Activated CD8-positive, alpha-beta memory T cell treated with anti-CD3 and anti-CD28 coated beads, Interleukin-2, amount 50 U/mL, for 4 hours (primary cell): ENCODE results near the gene ARMS2.
A peak's percentile ranks its signal among the peaks of the same experiment; 100 is the strongest.

Experiments used
- DNase-seq: peaks from one replicate; pipeline ENCODE4 v3.0.0-alpha.2; 2020

Gene ARMS2, protein sequence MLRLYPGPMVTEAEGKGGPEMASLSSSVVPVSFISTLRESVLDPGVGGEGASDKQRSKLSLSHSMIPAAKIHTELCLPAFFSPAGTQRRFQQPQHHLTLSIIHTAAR

DNA sequence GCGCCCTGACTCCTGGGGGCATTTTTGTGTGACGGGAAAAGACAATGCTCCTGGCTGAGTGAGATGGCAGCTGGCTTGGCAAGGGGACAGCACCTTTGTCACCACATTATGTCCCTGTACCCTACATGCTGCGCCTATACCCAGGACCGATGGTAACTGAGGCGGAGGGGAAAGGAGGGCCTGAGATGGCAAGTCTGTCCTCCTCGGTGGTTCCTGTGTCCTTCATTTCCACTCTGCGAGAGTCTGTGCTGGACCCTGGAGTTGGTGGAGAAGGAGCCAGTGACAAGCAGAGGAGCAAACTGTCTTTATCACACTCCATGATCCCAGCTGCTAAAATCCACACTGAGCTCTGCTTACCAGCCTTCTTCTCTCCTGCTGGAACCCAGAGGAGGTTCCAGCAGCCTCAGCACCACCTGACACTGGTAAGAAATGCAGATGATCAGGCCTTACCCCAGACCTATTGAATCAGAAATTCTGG lies at the start of gene ARMS2:
TSS of gene ARMS2 (plus strand) at position 51 of the 478 bp plus-strand sequence. CDS start at position 126, 75 bp downstream.
- DNase-seq, result no peak

DNA sequence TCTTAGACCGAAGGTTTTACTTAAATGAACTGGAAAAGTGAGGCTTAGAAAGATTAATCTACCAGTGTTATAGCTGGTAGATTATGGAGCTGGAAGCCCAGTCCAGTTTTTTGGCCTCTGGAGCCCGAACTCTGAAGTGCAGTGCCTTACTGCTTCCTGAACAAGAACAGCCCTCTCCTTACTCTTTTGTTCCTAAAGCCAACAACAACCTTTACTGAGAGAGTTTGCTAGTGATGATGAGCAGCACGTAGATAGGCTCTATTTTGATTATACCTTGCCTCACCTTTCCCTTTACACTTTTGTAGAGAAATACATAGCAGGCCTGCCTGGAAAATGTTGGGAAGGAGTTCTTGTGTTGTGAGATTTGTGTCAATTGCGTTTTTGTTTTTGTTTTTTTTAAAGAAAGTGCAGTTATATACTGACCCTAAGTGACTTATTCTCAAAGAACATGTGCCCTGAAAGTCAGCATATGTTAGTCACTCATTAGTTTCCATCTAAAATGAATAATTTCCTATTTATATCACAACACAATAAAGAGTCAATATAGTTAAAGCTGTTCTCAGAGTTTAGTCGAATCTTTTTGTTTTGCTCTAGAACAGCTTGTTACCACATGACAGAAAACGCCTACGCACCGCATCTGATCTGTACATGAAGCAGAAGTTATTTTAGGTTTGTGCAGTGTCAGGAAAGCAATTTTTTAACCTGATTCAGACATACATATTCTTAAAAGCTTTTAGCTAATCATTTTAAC lies 46.9 kb upstream of the ARMS2 start:
- peak; percentile 77 for DNase-seq

DNA sequence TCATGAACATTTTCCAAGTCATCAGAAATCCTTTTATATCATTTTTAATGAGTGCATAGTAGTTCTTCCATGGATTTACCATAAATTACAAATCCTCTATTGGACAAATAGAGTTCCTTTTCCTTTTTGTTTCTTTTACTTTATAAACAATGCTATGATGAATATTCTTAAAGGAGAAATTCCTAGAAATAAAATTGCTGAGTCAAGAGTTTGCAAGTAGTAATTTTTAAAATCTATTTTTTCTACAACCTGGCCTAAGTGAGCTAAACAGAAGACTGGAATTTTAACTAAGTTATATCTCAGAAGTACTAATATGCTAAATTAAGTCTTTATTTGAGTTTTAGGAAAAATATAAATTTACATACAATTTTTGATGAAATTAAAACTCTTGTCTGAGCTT lies 41.1 kb upstream of the ARMS2 start:
- DNase-seq, result no peak

DNA sequence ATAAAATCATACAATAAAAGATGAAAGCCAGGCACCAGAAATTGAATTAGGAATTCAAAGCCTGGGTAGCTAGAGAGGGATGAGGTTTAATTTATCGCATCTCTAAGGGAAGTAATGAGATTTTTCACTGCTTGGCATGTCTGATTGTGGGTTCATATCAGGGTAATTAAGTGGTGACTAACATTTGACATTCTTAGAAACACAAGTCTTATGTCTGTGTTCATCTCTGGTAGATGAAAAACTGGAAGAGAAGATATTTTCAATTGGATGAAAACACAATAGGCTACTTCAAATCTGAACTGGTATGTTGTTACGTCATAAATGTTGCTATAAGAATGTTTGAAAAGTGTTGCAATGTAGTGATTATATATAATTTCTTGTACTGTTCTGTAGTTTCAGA lies 36.8 kb upstream of the ARMS2 start:
- no peak for DNase-seq

DNA sequence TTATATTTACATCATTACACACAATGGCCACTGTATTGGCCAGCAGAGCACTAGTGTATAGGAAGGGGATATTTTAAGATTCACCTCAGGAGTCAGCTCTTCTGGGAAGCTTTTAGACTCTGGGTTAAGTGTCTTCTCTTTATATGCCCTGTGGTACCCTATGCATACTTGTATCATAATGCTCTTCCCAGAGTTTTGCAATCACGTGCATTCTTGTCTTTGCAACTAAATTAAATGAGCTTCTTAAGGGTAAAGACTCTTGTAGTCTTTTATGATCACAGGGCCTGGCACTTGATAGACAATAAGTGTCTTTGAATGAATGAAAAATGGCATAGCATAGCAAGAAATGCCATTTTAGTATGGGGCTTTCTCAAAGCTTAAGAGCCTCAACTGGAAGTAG lies 35.4 kb upstream of the ARMS2 start:
- no peak for DNase-seq

DNA sequence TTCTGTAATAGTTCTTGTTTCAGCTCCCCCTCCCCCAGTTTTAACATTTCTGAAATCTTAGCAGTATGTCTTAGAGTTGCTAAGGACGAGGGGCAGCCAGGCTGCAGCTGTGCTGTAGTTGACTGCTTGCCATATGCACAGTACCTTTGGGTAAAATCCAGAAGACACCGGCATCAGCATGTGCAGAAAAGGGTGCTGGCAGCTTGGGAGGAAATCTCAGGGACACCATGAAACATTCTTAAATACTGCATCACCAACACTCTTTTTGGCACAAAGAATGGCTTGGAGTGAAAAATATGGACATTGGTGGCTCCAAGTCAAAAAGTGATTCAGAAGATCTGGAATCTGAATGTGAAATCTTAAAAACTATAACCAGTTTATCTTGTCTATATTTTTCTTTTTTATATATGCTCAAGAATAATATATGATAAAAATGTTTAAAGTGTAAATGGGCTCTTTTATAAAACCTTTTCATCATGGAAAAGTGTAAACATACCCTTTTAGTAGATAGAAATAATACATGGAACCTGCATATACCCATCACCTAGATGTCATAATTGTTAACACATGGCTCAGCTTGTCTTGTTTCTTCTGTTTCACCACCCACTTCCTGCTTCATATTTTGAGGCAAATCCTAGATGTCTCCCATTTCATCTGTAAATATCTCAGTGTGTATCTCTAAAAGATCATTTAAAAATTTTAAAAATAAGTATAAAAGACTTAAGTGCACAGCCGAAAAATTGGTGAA lies 34.4 kb upstream of the ARMS2 start:
- DNase-seq, result no peak

DNA sequence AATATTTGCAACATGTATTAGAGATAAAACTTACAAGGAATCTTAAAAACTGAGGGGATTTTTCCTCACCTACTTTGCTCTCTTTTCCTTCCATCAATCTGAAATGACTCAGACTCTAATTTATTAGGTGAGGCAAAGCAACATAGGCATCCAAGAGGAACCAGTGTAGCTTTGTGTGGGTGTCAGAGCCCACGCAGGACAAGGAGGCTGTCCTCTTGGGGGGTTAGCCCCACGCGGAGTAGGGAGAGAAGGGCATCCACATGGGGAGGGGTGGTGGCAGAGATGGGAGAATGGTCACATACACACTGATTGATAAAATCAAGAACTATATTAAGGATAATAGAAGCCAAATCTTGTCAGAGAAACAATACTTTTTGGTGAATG lies 33.8 kb upstream of the ARMS2 start:
- DNase-seq, result no peak

DNA sequence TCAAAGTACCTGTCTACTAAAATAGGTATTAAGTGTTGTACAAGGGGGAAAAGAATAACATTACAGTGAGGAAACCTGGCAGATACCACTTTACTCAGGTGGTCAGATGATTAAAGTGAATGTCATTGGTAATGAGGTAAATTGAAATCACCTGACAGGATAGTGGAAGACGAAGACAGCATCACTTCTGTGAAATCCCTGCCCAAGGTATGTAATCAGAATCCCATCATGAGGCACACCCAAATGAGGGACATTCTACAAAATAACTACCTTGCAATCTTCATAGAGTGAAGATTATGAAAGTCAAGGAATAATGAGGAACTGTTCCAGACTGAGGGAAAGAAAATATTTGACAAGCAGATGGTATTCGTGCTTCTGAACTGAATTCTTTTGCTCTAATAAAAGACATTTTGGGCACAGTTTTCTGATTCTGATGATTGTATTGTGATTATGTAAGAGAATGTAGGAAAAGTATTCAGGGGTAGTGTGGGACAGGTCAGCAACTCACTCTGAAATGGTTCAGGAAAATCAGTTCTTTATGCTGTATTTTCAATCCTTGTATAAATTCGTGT lies 33.3 kb upstream of the ARMS2 start:
- DNase-seq, result no peak

DNA sequence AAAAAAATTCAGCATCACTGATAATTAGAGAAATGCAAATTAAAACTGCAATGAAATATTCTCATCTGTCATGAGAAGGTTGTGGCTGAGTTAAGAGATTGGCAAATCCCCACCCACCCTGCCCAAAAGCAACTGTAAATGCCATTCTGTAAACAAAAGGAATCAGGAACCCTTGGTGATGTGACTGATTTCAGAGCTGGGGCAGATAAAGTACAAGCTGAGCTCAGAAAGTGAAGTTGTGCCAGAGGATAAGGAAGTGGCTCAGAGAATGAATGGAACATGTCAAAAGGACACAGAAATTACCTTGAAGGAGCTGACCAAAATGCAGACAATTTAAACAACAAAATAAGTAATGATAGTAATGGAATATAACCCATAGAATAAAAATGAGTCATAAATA lies 32.7 kb upstream of the ARMS2 start:
- DNase-seq, result no peak

DNA sequence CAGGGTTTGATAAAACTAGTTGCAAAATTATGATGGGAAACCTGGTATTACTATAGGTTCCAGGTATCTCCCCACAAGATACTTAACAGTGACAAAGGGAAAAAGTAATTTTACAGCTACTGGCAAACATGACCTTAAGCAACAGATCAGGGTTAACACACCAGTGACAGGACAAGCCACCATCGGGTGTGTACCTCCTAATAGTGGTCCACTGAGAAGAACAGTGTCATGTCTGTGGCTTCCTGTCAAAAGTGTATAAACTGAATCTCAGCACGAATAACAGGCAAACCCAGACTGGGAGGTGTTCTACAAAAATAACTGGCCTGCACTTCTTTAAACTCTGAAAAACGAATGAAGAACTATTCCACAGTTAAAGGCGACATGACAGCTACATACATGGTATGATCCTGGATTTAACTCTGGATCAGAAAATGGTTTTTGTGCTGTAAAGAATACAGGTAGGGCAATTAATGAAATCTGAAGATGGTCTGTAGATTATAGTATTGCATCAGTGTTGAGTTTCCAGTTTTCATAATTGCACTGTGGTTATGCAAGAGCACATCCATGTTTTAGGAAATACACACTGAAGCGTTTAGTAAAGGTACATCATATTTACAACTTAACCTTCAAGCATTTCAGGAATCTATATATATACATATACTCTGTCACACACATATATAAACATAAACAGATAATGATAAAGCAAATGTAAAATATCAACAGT lies 32.0 kb upstream of the ARMS2 start:
- DNase-seq, result peak; percentile 28

DNA sequence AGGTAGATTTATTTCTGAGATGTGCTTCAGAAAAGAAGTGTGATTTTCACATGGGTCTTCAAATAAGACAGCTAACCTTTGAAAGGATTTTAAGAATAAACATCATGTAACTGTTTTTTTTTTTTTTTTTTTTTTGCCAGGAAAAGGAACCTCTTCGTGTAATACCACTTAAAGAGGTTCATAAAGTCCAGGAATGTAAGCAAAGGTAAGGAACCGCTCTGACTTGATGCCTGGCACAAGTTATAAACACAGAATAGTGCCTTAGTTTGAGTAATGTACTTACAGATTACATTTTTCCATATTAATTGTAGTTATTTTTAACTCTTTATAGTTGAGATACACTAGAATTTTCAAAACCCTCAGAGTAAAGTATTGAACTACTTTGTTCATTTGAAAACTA lies 30.4 kb upstream of the ARMS2 start:
- no peak for DNase-seq

DNA sequence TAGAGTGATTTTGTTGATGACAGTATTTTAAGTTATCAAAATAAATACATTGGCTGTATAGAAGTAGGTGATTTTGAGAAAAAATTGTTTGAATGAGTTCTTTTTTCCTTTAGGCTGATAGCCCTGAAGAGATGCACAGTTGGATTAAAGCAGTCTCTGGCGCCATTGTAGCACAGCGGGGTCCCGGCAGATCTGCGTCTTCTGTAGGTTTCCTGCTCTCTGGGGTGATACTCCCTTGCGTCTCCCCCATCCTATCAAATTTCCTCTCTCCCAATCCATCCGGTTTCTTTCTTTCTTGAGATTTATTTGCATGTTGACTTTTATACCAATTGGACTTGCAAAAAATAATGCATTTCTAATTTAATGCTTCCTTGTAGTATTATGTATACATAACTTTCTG lies 27.6 kb upstream of the ARMS2 start:
- DNase-seq, result no peak

DNA sequence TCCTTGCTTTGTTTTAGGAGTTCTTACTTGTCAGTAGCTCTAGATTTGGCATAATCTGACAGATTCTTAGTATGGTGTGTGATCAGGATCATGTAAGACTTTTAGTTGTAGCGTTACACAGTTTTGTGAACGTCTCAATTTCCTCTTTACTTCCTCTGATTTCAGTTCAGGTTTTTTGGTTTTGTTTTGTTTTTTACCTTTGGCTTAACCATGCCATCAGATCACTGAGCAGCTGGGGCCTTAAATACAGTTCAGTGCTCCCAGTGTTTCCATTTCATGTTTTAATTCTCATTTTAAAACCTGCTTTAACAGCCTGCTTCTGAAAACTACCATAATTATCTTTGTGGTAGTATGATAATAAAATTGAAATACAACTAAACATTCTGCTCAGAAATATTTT lies 27.2 kb upstream of the ARMS2 start:
- no peak for DNase-seq

DNA sequence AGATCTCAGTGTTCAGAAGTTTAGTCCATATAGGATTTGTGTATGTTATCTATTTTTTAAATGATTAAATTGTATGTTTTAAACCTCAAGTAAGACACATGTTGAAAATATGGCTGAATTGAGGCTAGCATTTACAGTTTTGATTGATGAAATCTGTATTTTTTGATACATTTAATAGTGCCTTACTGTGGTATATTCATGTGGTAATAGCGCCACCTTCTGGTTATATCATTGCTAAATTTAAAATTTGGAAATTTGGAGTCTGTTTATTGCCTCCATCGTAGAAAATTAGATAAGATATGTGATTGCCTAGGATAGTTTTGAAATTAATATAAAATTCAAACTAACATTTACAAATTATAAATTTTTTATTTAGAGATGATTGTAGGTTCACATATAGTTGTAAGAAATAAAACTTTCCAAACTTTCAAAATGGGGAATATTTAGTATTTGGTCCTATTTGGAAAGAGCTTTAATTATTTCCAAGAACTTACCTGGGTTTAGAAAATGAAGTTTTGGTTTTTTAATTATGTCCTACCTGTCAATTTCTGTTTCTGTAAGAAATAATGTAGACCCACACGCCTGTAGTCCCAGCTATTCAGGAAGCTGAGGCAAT lies 19.1 kb upstream of the ARMS2 start:
- no peak for DNase-seq

DNA sequence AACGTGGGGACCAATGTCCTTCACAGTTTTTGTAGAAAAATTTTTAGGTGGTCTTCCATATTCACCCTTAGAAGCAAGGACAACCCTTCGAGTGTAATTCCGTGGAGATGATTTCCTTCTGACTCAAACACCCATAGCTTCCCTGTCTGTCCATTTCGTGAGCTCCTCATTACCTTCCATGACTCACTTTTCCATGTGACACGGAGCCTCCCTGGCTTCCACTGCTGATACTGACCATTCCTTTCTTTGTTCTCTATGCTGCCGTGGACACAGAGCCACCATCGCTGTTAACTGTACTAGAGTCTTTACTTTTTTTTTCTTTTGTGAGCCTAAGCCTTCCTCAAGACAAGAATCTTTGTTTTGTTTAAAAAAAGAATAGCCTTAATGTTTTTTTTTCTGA lies 12.5 kb upstream of the ARMS2 start:
- no peak for DNase-seq

DNA sequence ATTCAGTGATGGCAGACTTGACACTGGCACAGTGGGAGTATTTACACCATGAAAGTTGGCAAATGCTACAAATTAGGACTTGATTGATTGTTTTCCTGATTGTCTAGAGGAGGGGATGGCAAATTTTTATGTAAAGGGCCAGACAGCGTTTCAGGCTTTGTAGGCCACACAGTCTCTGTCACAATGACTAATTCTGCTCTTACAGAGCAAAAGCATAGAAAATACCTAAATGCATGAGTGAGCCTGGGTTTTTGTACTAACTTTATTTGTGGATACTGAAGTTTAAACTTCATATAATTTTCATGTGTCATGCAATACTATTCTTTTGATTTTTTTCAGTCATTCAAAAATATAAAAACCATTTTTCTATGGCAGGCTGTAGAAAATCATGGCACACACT lies 9.0 kb upstream of the ARMS2 start:
- DNase-seq, result no peak

DNA sequence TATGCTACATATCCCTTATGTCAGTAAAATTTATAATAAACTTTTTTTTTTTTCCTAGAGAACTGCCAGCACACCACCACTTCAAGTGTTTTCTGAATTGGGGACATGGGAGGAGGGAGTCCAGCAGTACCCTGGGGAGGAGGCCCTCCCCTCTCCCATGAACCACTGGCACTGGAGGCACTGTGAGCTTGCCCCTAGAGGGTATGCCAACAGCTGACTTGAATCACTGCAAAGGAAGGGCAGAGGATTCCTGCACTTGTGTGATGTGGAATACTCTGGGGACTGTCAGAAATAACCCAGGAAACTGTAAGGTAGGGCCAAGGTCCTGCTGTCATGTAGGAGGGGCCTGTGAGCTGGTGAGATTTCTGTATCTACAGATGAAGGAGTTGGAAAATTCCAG lies 8.5 kb upstream of the ARMS2 start:
- DNase-seq, result no peak

DNA sequence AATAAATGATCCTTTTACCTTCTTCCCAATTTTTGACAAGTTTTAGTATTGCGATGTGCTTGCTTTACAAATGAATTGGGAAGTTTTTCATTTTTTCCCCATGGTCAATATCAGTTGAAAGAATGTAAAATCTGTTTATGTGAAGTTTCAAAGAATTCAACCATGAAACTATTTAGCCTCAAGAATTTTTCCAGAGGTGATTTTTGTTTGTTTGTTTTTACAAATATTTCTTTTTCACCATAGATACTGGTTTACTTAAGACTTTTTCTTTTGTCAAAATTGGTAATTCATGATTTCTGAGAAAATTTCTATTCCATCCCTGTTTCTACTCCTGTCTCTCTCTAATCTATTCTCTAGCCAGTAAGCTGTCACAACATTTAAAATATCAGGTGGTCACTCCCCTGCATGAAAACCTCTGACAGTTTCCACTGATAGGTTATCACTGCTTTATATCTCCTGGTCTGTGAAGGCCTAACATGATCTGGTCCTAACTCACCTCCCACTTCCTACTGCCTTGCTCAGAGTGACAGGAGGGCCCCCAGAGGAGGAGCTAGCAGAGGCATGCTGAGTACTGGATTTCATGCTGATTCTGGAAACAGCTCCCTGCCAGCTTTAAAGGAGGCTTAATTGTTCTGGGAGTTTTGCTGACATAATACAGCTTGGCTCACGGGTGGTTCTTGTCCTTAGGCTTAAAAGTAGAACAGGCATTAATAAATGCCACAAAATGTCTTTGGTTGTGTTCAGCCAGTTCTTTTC lies 7.6 kb upstream of the ARMS2 start:
- DNase-seq, result no peak

DNA sequence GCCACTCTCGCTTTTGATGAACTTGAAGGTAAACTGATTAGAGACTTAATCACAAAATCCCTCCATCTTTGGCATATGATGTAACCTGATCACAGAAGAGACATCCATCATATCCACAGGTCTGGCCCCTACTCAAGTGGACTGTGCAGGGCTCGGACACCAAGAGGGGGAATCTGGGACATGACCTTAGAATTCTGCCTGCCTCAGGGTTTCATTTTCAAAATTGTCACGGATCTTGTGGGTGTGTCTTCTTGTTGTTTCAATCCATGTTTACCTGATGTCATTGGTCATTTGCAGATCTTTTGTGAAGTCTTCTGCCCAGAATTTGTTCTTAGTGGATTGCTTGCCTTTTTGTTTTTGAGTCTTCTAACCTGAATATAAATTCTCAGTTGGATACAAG lies 5.9 kb upstream of the ARMS2 start:
- no peak for DNase-seq

DNA sequence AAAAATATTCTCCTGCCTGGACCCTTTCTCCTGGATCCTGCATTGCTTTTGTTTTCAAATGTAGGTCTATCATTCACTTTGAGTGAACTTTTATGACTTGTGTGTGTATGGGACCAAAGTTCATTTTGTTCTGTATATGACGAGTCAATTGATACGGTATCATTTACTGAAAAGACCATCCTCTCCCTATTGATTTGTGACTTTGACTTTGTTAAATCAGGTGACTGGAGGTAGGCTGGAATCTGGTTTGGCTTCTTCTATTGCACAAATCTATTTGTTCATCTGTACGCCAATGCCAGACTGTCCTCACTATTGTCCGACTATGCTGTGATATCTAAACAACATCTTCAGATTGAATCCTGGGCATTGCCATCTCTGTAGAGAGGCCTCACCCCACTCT lies 5.3 kb upstream of the ARMS2 start:
- no peak for DNase-seq

DNA sequence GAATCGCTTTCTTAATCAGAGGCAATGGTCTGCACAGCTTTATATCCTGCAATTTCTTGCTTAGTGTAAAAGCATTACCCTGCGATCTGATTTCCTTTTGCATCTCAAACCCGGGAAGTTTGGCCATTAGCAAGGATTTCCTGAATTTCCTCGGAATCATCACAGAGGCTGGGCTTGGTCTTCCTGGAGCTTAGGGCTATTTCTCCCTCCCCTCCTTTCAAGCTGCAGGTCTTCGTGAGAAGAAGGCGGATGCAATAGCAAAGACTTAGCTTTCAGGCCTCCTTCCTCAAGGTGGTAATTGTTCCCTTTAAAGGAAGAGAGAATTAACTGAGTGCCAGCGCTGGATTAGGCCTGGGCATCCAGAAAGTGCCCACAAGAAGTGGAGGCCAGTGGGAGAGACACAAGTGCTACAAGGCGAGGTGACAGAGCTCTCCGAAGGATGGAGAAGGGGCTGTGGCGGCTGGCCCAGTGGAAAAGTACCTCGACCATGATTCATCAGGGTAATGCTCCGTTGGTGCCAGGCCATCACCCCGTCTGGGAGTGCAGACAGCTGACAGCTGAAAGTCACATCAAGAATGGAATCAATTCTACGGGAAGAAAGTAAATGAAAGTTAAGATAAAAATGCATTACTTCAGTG lies 4.0 kb upstream of the ARMS2 start:
- DNase-seq, result no peak

DNA sequence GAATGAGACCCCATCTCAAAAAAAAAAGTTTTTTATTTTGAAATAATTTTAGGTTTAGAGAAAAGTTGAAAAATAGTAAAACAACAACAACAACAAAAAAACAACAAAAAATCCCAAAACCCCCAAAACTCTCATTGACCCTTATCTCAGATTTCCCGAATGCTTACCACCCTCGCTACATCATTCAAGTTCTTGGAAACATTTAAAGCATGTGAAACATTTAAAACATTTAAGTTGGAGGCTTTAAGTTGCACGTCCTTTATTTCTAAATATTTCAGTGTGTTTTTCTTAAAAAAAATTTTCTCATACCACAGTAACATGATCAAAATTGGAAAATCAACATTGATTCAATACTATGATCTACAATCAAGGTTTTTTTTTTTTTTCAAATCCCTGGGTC lies 382 bp upstream of the ARMS2 start:
- no peak for DNase-seq
